ENCODE results near the gene MEAK7.
A peak's percentile ranks its signal among the peaks of the same experiment; 100 is the strongest.

MEAK7 gene

GRCh38 chr16:84504420-84505248 lies at the start of gene MEAK7:
TSS of gene MEAK7 (minus strand) at chr16:84504659. CDS start at chr16:84498086, 6,573 bp downstream.
- peak; percentile 92 for DNase-seq

GRCh38 chr16:84553873-84554399 lies 49.5 kb upstream of the MEAK7 start:
- DNase-seq: no peak

- DNase-seq: no peak
Observed at GRCh38 chr16:84552135-84552534, 47.7 kb upstream of the MEAK7 start.

- no peak for DNase-seq
Observed at GRCh38 chr16:84550096-84550495, 45.6 kb upstream of the MEAK7 start.

GRCh38 chr16:84548971-84549844 lies 44.7 kb upstream of the MEAK7 start:
- DNase-seq: no peak

- DNase-seq: no peak
Observed at GRCh38 chr16:84548508-84548907, 44.0 kb upstream of the MEAK7 start.

GRCh38 chr16:84547546-84548061 lies 43.1 kb upstream of the MEAK7 start:
- no peak for DNase-seq

- DNase-seq: no peak
Observed at GRCh38 chr16:84546669-84547545, 42.4 kb upstream of the MEAK7 start.

- no peak for DNase-seq
Observed at GRCh38 chr16:84545114-84545737, 40.8 kb upstream of the MEAK7 start.

- DNase-seq: no peak
Observed at GRCh38 chr16:84544031-84544773, 39.7 kb upstream of the MEAK7 start.

- DNase-seq: no peak
Observed at GRCh38 chr16:84543253-84543652, 38.8 kb upstream of the MEAK7 start.

GRCh38 chr16:84541999-84542817 lies 37.7 kb upstream of the MEAK7 start:
- no peak for DNase-seq

- no peak for DNase-seq
Observed at GRCh38 chr16:84540194-84540593, 35.7 kb upstream of the MEAK7 start.

- no peak for DNase-seq
Observed at GRCh38 chr16:84538222-84538840, 33.9 kb upstream of the MEAK7 start.

GRCh38 chr16:84537491-84538151 lies 33.2 kb upstream of the MEAK7 start:
- no peak for DNase-seq

- DNase-seq: no peak
Observed at GRCh38 chr16:84535851-84536250, 31.4 kb upstream of the MEAK7 start.

GRCh38 chr16:84535408-84535807 lies 30.9 kb upstream of the MEAK7 start:
- DNase-seq: no peak

GRCh38 chr16:84534815-84535214 lies 30.4 kb upstream of the MEAK7 start:
- no peak for DNase-seq

GRCh38 chr16:84532855-84533486 lies 28.5 kb upstream of the MEAK7 start:
- no peak for DNase-seq
